NCI-H446 treated with DMSO at 0.1 percent for 48 hours (cell line): ENCODE results near the gene PTGDS.

Experiments
- DNase-seq: peaks from one replicate; lab custom pipeline; 2025; lab: John Stamatoyannopoulos, UW

PTGDS gene

DNA sequence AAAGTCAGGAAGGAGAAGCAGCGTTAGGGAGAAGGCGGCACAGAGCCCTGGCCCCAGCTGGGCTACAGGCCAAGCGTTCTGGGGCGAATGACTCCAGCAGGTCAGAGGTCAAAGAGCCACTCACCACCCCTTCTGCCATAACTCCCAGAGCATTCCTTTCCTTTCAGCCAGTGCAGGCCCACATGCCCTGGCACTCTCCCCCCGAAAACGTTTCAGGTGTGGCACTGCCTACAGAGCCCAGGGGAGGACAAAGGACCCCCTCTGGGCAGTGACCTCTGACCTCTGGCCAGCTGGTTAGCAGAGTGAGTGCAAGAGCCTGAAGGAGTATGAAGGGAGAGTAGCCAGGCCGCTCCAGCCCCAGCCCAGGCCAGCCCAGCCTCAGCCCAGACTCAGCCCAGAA, 45.9 kb downstream of the PTGDS start:
- DNase-seq = no peak

DNA sequence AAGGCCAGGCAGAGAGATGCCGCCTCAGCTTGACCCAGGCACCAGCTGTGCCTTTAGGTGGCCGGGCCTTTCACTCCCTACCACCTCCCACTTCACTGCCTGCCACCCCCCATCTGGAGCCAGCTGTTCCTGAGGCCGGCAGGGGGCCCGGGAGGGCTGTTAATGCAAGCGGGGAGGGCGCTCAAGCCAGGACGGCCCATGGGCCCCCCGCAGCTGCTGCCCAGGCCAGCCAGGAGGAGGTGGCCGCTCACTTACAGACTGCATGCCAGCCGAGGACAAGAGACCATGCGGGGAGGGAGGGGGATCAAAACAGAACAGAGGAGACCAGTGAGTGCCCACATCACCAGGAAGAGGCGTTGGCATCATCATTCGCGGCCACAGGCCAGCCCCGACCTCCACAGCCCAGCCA, 46.3 kb downstream of the PTGDS start:
- DNase-seq = no peak

DNA sequence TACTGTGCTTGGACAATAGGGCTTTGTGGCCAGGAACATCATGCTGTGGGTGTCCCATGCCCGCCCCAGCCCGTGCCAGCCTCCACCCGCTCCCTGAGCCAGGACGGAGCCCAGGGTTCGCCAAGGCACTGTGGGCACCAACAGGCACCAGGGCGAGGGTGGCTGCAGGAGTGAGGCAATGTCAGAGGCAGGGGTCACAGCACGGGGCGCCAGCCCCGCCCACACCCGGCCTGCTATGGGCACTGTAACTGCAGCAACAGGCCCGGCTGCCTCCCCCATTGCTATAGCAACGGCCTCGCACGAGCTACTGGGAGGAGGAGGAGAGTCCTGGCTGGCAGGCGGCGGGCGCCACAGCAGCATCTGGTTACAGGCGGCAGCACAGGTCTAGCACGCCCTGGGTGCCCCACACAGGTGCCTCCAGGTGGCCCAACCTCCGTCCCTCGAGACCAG, 48.2 kb downstream of the PTGDS start:
- DNase-seq = no peak

DNA sequence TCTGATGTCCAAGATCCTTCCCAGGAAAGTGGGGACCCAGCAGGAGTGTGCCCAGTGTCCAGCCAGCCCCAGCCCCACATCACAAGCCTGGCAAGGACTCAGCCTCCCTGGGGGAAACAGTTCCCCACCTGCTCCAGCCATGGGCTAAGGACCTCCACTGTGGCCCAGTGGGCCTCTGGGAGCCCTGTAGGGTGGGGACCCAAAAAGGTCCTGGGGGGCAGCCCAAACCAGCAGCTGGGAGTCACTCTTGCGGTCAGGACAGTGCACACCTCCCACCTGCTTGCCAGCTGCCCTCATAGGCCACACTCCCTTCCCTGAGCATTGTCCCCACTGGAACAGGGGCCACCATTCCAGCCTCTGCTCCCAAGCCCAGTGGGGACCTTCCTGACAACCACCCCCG, 49.1 kb downstream of the PTGDS start:
- no peak for DNase-seq

DNA sequence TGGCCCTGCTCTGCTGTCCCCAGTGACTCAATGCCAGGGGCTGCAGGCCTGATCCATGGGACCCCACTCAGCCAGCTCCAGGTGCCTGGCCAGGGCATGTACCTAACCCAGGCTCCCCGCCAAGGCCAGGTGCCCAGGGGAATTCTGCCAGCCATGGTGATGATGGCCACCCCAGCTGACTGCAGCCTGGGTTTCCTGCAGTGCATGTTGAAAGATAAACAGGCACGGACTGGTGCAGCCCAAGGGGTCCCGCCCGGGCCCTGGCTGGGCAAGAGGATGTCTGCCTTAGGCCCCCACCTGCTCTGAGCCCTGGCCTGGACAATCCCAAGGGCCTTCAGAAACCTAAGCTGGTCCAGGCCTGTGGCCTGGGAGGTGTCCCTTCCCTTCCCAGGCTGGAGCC, 49.5 kb downstream of the PTGDS start:
- no peak for DNase-seq

DNA sequence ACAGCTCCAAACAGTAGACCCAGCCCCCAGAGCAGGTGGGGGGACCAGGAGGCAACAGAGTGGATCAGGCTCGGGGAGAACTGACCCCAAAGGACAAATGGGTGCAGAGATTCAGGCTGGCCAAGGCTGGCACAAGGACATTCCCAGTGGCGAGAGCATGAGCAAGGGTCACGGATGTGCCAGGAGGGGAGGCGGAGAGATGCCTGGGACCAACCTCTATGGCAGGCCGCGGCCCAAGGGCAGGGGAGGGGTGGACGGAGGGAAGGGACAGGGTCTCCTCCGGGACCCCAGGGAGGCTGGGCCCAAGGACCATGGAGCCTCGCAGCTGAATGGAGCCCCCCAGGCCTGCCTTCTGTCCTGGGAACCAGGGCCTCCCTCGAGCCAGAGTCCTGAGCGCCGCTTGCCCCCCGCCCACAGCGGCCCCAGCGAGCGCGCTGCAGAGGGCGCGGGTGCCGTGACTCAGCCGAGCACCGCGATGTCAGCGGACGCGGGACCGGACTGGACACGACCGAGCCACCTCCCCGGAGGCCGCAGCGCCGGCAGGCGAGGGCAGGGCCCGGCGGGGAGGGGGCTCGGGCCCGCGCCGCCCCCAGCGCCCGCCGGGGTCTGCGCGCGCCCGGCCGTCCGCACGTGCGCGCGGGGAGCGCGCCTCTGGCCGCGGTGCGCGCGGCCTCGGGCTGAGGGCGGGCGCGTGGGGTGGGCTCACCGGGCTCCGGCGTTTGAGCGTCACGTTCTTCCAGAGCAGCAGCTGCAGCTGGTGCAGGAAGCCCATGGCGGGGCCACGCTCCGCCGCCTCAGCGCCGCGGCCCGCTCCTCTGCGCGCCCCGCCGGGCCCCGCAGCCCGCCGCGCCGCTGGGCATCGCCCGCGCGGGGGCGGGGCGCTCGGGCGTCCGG, 50.3 kb downstream of the PTGDS start, which contains the start of gene ABCA2:
Gene ABCA2, minus strand, starts transcription at position 869 of the 894 bp plus-strand sequence. Its CDS starts 97 bp downstream, at position 772.
- DNase-seq = no peak

DNA sequence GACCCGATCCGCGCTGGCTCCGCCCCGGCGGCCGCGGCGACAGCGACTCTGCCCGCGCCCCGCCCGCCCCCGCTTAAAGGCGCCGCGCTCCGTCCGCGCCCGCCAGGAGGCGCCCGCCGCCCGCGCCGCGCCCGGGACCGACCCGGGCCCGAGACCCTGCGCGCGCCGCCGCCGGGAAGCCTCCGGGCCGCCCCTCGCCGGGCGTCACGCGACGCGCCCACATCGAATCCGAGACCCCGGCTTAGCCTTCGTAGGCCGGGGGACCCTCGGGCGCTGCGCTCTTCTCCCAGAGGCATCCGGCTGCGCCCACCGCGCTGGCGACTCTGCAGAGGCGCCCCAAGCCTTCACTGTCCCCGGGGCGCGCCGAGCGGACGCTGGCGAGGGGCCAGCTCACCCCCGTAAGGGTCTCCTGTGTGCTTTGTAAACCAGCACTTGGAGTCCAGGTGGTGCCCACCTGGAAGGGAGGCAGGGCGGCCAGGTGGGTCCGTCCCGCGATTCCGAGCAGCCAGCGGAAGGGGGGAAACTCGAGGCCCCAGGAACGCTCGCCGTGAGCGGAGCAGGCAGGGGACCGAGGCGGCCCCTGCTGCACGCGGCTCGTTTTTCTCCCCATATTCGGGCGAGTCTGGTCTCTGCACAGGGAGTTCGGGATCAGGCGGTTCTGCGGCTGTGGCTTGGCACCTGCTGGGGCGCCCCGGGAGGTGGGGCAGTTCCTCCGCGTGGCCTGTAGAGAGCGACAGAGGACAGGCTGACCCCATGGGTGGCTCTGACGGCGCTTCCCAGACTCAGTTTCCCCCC, 51.2 kb downstream of the PTGDS start:
- DNase-seq = no peak

DNA sequence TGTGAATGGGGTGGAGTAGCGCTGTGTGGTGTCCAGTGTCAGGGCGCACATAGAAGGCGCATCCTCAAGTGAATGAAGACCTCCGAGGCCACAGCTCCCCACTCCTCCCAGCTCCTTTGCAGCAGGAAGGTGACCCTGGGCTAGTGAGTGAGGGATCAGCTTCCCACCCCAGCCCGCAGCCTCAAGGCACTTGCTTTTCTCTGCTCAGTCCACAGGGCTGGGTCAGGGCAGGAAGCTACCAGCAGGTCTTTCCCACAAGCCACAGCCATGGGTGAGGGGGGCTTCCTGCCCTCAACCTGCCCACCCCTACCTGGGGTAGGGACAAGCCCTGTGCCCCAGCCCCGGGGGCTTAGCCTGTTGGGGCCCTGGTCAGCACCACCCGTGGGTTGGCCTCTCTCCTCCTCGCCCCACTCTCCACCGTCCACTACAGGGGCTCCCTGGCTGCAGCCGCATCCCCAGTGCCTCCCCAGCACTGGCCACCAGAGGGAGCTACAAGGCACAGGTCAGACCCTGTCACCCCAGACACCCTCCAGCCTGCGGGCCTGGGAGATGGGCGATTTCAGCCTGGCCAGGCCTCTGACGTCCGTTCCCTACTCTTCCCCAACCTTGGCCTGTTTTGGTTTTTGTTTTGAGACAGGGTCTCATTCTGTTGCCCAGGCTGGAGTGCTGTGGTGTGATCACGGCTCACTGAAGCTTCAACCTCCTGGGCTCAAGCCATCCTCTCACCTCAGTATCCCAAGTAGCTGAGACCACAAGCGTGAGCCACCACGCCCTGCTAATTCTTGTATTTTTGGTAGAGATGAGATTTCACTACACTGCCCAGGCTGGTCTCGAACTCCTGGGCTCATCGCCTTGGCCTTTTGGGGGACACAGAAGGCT, 52.0 kb downstream of the PTGDS start:
- no peak for DNase-seq

DNA sequence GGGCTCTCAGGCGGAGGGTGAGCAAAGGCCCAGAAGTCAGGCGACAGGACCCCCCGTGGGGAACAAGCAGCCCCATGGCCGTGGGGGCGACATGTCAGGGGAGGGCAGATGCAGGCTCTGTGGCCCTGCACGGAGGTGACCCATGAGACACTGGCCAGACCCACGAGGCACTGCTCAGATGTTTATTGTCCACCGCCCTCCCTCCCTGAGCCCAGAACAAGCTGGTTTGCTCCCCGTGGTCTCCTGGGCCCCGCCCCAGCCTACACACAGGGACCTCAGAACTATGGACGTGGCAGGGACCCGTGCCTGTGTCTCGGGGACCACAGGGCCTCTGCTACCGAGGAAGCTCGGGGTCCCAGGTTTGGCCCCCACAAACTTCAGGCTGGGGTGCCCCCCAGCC, 52.7 kb downstream of the PTGDS start:
- DNase-seq = no peak

DNA sequence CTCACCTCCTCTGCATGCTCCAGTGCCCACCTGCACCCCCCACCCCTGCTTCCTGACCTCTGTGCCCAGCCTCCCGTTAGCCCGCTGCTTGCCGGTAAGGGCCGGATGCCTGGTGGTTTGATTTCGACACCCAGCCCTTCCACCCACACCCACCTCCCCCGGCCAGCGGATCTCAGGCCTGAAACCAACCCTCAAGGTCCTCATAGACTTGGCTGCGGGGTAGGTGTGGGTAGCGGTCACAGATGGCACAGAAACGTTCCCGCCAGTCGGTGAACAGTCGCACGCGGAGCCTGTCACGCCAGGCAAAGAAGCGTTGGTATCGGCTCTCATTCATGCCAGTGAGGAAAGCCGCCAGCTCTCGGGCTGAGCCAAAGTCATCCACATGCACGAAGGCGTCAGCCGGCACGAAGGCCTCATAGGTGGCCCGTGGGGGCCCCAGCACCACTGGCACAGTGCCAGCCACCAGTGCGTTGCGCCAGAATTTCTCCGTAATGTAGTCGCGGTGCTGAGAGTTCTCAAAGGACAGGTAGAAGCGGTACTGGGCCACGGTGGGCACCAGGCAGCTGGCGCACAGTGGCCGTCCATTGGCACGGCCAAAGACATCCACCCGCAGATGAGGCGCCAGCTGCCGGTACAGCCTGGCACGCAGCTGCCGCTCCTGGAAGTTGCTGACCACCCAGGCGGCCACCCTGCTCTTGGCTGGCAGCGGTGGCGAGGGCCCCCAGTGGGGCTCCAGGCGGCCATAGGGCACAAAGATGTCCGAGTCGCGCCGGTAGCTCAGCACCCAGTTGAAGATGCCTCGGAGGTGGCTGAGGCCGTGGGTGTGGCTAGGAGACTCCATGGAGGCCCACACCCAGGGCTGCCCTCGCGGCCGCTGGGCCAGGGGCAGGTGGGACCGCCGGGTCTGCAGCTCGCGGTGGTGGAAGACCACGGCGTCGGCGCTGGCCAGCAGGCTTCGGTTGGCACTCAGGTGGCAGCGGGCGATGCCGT, 53.5 kb downstream of the PTGDS start:
- DNase-seq = no peak
